ENCODE measurements around the gene TNFAIP8. TPM values are rescaled to one million over a fixed set of nuclear protein-coding genes. Genes with fewer than 3 reads are reported as not detected.

Gene TNFAIP8
- total RNA-seq, 1 donor from 2014 or later = 25.9 TPM

- Histone ChIP-seq H3K4me2 (ENCODE audit: low read length) (no peak overlapping the region), H3K4me1 (ENCODE audit: insufficient read depth, low read length) (peaks cover 13% of the 10 kb centered on the region), H3K4me3 (ENCODE audit: insufficient read depth, low read depth, low read length) (no peak overlapping the region), H2AFZ (ENCODE audit: low read depth, low read length) (no peak overlapping the region), H4K20me1 (ENCODE audit: insufficient read depth, low read length) (peaks cover 17% of the 10 kb centered on the region), H3K9ac (ENCODE audit: low read length) (no peak overlapping the region), H3K36me3 (ENCODE audit: insufficient read depth, low read length) (no peaks in the 10 kb centered on the region), H3K27ac (ENCODE audit: low read depth, low read length) (no peak overlapping the region), H3K9me3 (ENCODE audit: insufficient read depth, low read depth, low read length) (no peaks in the 10 kb centered on the region), H3K79me2 (ENCODE audit: insufficient read depth, low read length) (peaks cover 27% of the 10 kb centered on the region), H3K27me3 (ENCODE audit: insufficient read depth, low read length) (no peaks in the 10 kb centered on the region)
- H3K4me1 Mint-ChIP-seq (ENCODE audit: low read depth, unreplicated experiment) = peaks cover 61% of the 10 kb centered on the region
- H3K36me3 Mint-ChIP-seq (ENCODE audit: low read depth, unreplicated experiment) = peaks cover 4% of the 10 kb centered on the region
- TF ChIP-seq CTCF (IDR thresholded peaks at IDR 0.05; ENCODE audit: insufficient read depth, low read depth, low read length) (no peak), EZH2 (IDR thresholded peaks at IDR 0.05; ENCODE audit: insufficient read depth, low read length) (no peak)
- FAIRE-seq (no peak), DNase-seq (ENCODE audit: low read depth) (no peak)
- no peaks in the 10 kb centered on the region for H3K9me3 Mint-ChIP-seq (ENCODE audit: unreplicated experiment)
- H3K4me3 Mint-ChIP-seq (ENCODE audit: unreplicated experiment) = no peak overlapping the region
- no peaks in the 10 kb centered on the region for H3K27me3 Mint-ChIP-seq (ENCODE audit: low read depth, unreplicated experiment)
- H3K27ac Mint-ChIP-seq (ENCODE audit: unreplicated experiment) = no peak overlapping the region
These were observed 7.5 kb downstream of the TNFAIP8 start for GRCh38 chr5:119363271-119363670.

- peaks cover 61% of the 10 kb centered on the region for H3K4me1 Mint-ChIP-seq (ENCODE audit: low read depth, unreplicated experiment)
- Histone ChIP-seq H3K79me2 (ENCODE audit: insufficient read depth, low read length) (peaks cover 22% of the 10 kb centered on the region), H3K4me1 (ENCODE audit: insufficient read depth, low read length) (peaks cover 13% of the 10 kb centered on the region)
These were observed 8.1 kb downstream of the TNFAIP8 start for GRCh38 chr5:119363936-119364335.

More at GRCh38 chr5:119363936-119364335, 8.1 kb downstream of the TNFAIP8 start:
- Mint-ChIP-seq H3K27ac (ENCODE audit: unreplicated experiment) (no peak overlapping the region), H3K27me3 (ENCODE audit: low read depth, unreplicated experiment) (no peaks in the 10 kb centered on the region), H3K4me3 (ENCODE audit: unreplicated experiment) (no peak overlapping the region), H3K36me3 (ENCODE audit: low read depth, unreplicated experiment) (peaks cover 4% of the 10 kb centered on the region), H3K9me3 (ENCODE audit: unreplicated experiment) (no peaks in the 10 kb centered on the region)
- Histone ChIP-seq H2AFZ (ENCODE audit: low read depth, low read length) (no peak overlapping the region), H3K4me2 (ENCODE audit: low read length) (no peak overlapping the region), H3K36me3 (ENCODE audit: insufficient read depth, low read length) (no peaks in the 10 kb centered on the region), H3K9ac (ENCODE audit: low read length) (no peak overlapping the region), H3K4me3 (ENCODE audit: insufficient read depth, low read depth, low read length) (no peak overlapping the region), H3K27me3 (ENCODE audit: insufficient read depth, low read length) (no peaks in the 10 kb centered on the region), H4K20me1 (ENCODE audit: insufficient read depth, low read length) (peaks cover 12% of the 10 kb centered on the region), H3K27ac (ENCODE audit: low read depth, low read length) (no peak overlapping the region), H3K9me3 (ENCODE audit: insufficient read depth, low read depth, low read length) (no peaks in the 10 kb centered on the region)
- TF ChIP-seq EZH2 (IDR thresholded peaks at IDR 0.05; ENCODE audit: insufficient read depth, low read length) (no peak), CTCF (IDR thresholded peaks at IDR 0.05; ENCODE audit: insufficient read depth, low read depth, low read length) (no peak)
- DNase-seq (ENCODE audit: low read depth) = no peak
- no peak for FAIRE-seq
